NCI-H2081 treated with DMSO at 0.1 percent for 48 hours (cell line): ENCODE measurements around the gene ARHGAP11A.

Experiments
- DNase-seq: peaks from one replicate; lab custom pipeline; 2025; lab: John Stamatoyannopoulos, UW

The ARHGAP11A gene

DNA sequence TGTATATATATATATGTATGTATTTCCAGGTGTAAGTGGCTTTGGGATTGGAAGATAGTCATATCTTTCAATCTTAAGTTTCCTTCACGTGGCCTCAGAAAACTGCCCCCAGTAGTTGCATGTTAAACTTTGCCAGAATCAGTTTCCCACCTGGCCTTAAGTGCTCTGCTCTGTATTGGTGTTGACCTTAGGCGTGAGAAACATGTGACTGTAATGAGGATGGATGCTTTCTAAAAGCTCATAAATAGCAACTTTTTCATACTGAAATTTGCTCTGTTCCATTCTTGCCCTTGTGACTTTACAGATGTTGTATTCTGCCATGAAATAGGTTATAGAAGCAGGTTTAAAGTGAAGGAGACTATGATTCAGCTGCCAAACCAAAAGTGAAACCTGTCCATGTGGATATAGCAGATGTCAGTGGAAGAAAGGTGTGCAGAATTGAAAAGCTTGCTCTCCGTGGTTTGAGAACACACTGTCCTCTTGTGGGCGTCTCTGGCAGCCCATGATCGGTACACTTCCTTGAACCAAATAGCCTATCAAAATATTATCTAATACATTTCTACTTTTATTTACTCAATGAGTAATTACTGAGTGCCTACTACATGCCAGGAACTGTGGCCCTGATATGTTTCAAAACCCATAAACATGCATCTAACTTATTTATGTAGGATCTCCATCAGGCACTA is 42.0 kb downstream of the ARHGAP11A start:
- no peak for DNase-seq

DNA sequence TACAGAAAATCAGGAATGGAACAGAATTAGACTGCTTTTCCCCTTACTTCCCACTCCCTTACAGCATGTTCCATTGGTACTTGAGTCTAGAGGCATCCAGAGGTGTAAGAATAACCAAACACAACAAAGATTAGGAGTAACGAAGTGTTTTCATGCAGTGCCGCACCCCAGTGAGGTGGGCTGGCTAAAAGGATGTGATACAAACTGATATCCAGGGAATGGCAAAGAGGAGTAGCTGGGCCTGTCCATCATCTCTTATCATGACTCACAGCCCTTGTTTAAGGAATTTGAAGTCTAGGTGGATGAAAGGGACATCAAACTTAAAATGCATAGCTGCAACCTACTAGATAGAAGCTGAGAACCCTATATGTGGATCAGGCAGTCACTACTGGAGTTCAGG is 42.6 kb downstream of the ARHGAP11A start:
- no peak for DNase-seq

DNA sequence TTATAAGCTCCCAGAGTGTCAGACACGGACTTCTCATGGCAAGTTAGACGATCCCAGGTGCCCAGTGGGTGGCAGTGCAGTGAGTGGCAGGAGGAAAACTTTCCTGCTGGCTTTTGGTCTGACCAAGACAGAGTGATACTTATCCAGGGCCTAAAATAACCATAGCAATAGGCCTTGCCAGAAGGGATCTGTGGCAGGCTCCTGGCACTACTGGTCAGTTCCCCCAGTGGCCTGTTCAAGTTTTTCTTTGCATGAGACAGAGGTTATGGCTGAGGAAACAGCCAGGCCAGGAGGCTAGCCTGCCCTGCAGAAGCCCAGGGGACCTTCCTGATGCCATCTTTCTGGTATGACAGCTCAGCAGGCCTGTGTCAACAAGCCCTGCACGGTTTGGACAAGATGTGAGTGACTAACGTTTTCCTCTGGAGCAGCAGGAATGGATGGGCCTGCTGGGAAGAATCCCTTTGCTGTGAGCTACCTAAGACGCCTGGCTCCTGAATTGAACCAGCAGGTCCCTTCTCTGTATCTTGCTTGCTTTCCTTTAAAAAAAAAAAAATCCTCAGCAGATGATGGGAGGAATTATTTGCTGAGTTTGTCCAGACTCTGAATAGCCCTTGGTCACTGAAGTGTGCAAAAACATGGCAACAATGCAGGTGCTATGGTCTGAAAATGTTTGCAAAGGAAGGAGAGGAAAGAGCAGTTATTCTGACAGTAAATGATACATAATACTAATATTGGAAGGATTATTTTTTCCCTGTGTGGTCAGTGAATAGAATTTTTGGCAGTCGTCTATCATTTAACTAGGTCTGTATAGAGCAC is 44.2 kb downstream of the ARHGAP11A start:
- no peak for DNase-seq

DNA sequence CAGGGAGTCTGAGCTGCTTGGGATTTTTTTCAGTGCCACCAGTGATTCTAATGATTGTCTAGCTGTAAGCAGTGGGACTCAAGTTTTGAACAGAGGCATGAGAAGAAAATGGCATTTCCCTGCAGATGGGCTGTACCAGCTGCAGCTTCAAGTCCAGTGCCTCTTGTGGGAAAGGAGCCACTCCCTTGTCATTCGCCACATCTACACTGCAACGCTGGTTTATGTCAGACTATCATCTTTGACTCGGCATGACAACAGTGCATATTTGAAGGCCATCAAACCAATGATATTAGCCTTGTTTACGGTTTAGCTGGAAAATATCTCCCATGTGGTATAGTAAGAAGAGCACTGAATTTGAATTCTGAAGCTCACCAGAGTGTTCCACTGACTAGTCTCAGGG is 48.4 kb downstream of the ARHGAP11A start:
- DNase-seq, result no peak

DNA sequence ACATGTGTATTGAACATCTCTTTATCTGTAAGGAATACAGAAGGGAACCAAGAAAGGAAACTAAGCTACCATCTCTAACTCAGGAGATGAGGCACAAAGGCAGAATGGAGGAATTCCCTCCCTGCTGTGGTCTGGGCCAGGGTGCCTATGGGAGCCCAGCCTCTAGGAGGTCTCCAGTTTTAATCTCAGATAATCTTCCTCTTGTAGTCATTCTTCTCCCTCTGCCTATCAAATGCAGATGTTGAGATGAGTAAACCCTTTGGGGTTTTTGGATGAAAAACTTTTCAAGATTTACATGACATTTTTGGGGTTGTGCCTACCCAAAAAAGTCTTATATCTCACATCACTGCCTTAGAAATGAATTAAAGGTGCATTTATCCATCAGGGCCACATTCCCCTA is 49.5 kb downstream of the ARHGAP11A start:
- DNase-seq, result no peak

DNA sequence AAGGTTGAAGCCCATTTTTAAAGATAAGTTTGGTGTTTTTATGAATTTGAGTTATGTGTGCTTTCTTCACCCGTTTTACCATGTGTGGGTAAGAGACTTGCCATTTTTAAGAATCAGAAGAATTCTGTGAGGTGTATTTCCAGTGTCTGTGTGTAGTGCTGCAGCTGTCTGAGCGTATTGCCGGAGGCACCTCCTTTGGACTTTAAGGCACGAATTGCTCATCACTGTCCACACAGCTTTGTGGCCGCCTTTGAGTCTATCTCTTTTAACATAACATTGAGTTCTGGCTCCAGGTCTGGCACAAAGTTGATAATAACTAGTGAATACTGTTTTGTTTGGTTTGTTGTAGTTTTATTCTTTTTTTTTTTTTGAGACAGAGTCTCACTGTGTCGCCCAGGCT is 52.0 kb downstream of the ARHGAP11A start:
- DNase-seq, result no peak

DNA sequence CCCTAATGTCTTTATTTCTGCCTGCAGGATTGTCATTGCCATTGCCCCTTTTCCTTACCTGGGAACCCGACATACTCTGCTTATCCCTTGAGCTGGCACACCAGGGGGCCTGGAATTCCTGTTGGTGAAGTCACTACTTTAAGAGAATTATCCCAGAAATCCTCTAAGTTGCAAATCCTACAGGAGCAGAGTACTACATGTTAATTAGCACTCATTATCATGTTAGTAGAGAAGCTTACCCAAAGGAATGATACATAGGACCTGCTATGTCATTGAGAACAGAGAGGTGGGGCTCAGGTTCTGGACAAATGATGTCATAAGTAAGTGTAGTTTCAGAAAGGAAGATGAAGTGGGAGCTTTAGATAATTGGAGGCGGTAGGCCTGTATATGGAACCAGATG is 53.6 kb downstream of the ARHGAP11A start:
- no peak for DNase-seq

DNA sequence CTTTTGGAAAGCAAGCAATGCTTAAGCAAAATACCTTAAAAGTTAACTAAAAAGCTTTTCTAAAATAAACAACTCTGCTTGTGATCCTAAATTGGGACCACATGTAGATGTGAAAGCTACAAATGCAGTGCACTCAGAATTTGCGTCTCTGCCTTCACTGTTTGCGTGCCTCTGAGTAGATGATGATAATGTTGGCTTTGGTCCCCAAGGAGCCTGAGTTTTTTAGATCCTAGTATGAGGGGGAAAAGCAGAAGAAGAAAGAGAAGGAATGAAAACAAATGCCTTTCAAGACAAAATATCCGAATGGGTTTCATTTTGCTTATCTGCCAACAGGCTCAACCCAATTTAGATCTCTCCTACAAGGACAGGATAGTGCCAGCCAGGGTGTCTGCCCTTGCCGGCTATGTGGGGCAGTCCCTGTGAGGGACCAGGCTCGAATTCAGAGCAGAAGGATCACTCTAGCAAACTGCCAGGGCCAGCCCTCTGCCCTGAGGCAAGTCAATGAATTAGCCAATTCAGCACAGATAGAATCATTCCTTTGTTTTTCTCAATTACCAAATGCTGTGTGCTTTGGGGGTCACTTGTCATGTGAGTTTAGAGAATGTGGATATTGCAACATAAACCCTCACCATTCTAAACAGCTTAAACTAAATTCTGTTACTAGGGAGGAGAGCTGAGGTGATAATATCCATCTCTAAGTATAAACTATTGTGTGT is 54.8 kb downstream of the ARHGAP11A start:
- DNase-seq, result no peak

DNA sequence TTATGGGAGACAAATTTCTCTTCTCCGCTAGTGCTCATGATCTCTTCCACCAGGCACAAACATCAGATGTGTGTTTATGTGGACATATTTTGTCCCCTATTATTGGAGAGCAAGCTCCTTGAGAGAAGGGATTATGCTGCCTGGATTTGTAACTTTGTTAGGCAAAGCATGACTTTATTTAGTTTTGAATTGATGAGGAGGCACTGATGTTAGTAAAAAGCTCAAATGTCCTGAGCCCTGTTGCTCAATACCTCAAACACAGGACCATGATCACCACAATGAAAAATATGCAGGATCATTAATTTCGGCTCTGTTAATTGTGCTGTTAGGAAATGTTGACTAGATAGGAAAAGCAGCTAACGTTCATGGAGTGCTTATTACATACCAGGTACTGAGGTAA is 55.3 kb downstream of the ARHGAP11A start:
- no peak for DNase-seq

GRCh38 chr15:32671339-32672325 is 56.3 kb downstream of the ARHGAP11A start:
- no peak for DNase-seq

- DNase-seq, result no peak
Measured at GRCh38 chr15:32674681-32675080, 59.4 kb downstream of the ARHGAP11A start.

DNA sequence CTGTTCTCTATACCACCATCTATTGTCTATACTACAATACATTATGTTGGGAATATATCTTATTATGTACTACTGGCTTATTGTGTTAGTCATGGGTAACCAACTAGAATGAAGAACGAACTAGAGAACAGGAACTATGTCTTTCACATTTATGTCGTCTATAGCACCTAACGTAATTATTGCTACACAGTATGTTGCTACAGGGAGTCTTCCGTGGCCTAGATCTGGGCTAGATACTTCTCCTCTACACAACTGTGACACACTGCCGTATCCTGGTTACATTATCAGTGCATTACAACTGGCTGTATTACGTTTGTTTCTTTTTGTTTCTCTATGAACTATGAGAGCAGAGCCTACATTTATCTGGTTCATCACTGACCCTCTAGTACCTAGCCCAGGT is 60.2 kb downstream of the ARHGAP11A start:
- no peak for DNase-seq

DNA sequence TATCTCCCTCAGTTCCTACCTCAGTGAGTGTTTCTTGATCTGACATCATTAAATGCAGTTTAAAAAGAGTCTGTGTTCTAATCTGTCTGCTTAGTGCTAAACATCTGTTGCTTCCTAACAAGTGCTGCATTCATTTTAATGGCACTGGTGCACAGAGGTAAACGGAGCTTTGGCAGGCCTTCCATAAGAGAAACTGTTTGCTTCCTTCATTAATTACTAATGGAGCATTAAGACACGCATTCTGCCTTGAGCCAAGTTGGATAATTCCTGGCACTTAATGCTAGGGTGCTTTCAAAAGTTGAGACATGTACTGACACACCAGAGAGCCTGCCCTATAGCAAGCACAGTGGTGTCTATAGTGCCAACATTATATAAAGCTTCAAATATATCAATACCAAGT is 60.9 kb downstream of the ARHGAP11A start:
- no peak for DNase-seq

DNA sequence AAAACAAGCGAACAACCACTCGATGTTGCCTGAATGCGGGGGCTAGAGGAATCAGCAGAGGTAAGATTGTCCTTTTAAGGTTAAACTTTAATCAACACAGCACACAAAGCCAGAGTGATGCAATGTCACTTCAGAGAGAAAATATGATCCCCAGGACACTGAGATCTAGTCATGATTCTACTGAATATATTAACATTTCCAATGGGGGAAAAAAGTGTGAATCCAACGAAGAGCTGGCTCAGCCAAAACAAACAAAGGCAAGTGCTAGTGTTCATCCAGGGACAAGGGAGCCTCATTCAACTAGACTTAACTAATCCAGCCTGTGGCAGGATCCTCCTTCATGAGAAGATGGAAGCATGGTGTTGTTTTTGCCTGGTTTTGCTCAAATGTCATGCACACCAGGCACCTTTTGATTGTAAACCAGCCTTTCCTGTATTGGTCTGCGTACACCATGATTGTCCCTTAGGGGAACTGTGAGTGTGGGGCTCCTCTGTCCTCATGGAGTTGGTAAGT is 62.0 kb downstream of the ARHGAP11A start:
- DNase-seq, result peak; percentile 26

DNA sequence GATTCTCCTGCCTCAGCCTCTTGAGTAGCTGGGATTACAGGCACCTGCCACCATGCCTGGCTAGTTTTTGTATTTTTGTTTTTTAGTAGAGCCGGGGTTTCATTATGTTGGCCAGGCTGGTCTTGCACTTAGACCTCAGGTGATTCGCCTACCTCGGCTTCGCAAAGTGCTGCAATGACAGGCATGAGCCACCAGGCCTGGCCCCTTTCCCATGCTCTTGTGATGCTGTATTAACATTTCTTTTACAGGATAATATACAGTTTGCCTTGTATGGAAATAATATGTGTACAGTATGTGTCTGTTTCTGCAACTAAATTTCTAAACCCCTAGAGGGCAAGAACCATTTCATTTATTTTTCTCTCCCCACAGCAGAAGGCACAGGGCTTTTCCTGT is 64.0 kb downstream of the ARHGAP11A start:
- DNase-seq, result no peak

GRCh38 chr15:32682569-32682968 is 67.3 kb downstream of the ARHGAP11A start:
- DNase-seq, result no peak

DNA sequence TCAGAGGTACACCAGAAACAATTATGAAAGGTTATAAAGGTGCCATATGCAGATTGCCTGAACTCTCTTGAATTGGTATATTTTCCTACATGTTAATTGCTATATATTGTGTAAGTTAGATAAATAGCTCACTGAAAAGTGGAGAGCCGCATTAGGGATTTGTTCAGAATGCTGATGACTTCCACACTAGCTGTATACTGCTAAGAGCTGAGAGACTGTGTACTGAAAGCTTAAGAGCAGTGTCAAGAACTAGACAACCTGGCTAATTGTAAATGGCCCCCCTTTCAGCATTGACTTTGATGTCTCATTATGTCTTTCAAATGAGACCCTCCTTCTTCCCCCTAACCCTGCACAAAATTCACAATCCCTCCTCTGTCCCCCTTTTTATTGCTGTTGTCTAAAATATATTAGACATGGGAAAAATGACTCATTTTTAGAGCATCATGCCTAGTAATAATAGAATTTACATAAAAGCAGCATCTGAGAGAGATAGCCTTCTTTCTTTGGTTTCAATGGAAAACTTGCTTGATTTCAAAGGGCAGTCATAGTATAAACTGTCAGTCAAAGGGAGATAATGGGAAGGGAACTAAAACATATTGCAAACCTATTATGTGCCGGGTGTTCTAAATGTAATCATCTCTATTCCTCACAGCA is 67.8 kb downstream of the ARHGAP11A start:
- DNase-seq, result no peak

- DNase-seq, result no peak
Measured at GRCh38 chr15:32683906-32684584, 68.7 kb downstream of the ARHGAP11A start.

DNA sequence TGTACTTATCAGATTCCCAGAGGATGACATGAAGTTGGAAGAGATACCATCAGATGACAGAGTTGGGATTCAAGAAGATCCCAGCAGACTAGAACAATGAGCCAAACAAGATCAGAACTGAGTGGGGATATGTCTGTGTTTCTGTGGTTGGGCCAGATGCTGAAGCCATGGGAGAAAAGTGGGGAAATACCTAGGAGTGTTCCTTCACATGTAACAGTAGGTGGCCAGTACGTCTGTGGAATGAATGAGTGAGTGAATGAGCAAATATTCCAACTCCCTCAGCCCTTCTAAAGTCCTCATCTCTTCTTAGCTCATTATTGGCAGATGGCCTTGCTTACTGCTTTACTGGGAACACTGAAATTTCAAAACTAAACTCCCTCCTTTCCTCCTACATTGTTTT is 70.3 kb downstream of the ARHGAP11A start:
- DNase-seq, result no peak

DNA sequence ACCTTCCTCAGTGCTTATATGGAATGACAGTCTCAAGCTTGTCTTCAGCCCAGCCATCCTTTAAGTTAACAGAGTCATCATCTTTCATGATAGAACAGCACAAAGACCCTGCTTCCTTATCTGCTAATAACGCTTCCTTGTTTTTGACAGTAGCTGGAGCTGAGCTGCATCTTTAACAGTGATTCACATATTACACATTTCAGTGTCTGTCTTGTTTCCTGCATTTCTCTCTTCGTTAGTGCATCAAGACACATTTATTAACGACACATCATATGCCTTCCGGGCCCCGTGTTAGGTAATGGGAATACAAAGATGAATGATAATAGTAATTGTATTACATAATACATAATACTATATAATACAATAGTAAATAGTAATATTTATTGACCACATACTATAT is 72.3 kb downstream of the ARHGAP11A start:
- no peak for DNase-seq
